ENCODE data around the gene CDHR1. TPM values are rescaled to one million over a fixed set of nuclear protein-coding genes. Genes with fewer than 3 reads are reported as not detected.
"Not testable (repeated sequence)": the region's sequence is repeated elsewhere in the genome, so short reads cannot be mapped to it uniquely, and the experiment has no call there.

Gene CDHR1
- total RNA-seq, 1 experiment from 2014 or later = 6.6 TPM

- Histone ChIP-seq H3K4ac (ENCODE audit: low read depth, low read length) (no peak overlapping the region), H3K56ac (ENCODE audit: insufficient read length, low read depth, low read length) (no peak overlapping the region), H3K18ac (ENCODE audit: insufficient read length, low read depth, low read length) (no peak overlapping the region), H2BK120ac (ENCODE audit: low read depth, low read length, poor library complexity, severe bottlenecking) (no peak overlapping the region), H3K4me1 (ENCODE audit: insufficient read depth, low read length) (peaks cover 3% of the 10 kb centered on the region; the same call in 1 of the 2 replicates), H2BK20ac (ENCODE audit: low read depth, low read length, poor library complexity, severe bottlenecking) (no peak overlapping the region), H4K91ac (ENCODE audit: insufficient read length, low read depth, low read length) (no peak overlapping the region), H2BK12ac (ENCODE audit: insufficient read length, low read depth, low read length) (no peak overlapping the region), H4K5ac (ENCODE audit: insufficient read length, low read depth, low read length) (no peak overlapping the region), H3K23ac (ENCODE audit: insufficient read length, low read depth, low read length) (no peak overlapping the region), H3K23me2 (ENCODE audit: insufficient read length, low read depth, low read length, poor library complexity, severe bottlenecking) (no peaks in the 10 kb centered on the region), H3K79me1 (ENCODE audit: insufficient read depth, low read depth, low read length, poor library complexity, severe bottlenecking) (no peaks in the 10 kb centered on the region), H3K14ac (ENCODE audit: insufficient read depth, low read length) (no peak overlapping the region; the same call in 1 of the 2 replicates), H2BK5ac (ENCODE audit: insufficient read length, low read length) (no peak overlapping the region), H2AFZ (ENCODE audit: low read length) (no peak overlapping the region), H3K4me2 (ENCODE audit: insufficient read depth, insufficient read length, low read length) (no peak overlapping the region), H2AK5ac (ENCODE audit: insufficient read length, low read length) (no peak overlapping the region), H3K9ac (ENCODE audit: extremely low read depth, insufficient read length, low read length) (no peak overlapping the region), H3K27ac (ENCODE audit: insufficient read length, low read depth, low read length) (no peak overlapping the region), H3K27me3 (ENCODE audit: insufficient read depth, low read length) (no peaks in the 10 kb centered on the region; the same call in 1 of the 2 replicates), H4K8ac (replicated peaks; ENCODE audit: insufficient read length, low read depth, low read length) (no peak overlapping the region), H2BK15ac (ENCODE audit: low read depth, low read length) (no peak overlapping the region), H3K9me3 (ENCODE audit: control insufficient read depth, low read depth, low read length) (no peaks in the 10 kb centered on the region), H3K79me2 (ENCODE audit: insufficient read depth, low read length) (no peaks in the 10 kb centered on the region), H3T11ph (ENCODE audit: low read length) (no peak overlapping the region), H4K20me1 (ENCODE audit: control insufficient read depth, insufficient read depth, insufficient read length) (no peaks in the 10 kb centered on the region)
- no peak for TF ChIP-seq CTCF (conservative IDR thresholded peaks at IDR 0.05)
- no CpG with 5 or more reads among the region's 12 CpGs for WGBS (ENCODE audit: extremely low coverage, insufficient read length, low lambda C conversion rate)
- Mint-ChIP-seq H3K27me3 (ENCODE audit: low read depth) (no peaks in the 10 kb centered on the region; the same call in 1 of the 2 replicates), H3K9me3 (peaks cover 7 to 10% of the 10 kb centered on the region in 2 experiments; a peak in 4 of 5 replicates), H3K27ac (no peak overlapping the region), H3K4me3 (no peak overlapping the region), H3K4me1 (no peaks in the 10 kb centered on the region), H3K36me3 (ENCODE audit: insufficient read depth in 1 of 3, low read depth in 3 of 3) (peaks cover 0 to 8% (median 3%) of the 10 kb centered on the region in 3 experiments; a peak in 4 of 7 replicates)
- no peak for DNase-seq
Measured at GRCh38 chr10:84179059-84179710, 15.2 kb upstream of the CDHR1 start.

- H3K56ac ChIP-seq (ENCODE audit: insufficient read length, low read depth, low read length); H2AK5ac ChIP-seq (ENCODE audit: insufficient read length, low read length); H3K79me1 ChIP-seq (ENCODE audit: insufficient read depth, low read depth, low read length, poor library complexity, severe bottlenecking); DNase-seq; H3K23ac ChIP-seq (ENCODE audit: insufficient read length, low read depth, low read length); H2BK12ac ChIP-seq (ENCODE audit: insufficient read length, low read depth, low read length); H3K4me1 ChIP-seq (ENCODE audit: insufficient read depth, low read length); H2BK15ac ChIP-seq (ENCODE audit: low read depth, low read length); H2AFZ ChIP-seq (ENCODE audit: low read length); H3K79me2 ChIP-seq (ENCODE audit: insufficient read depth, low read length); H3K4me3 Mint-ChIP-seq; H2BK5ac ChIP-seq (ENCODE audit: insufficient read length, low read length); H3K4me1 Mint-ChIP-seq; H3K23me2 ChIP-seq (ENCODE audit: insufficient read length, low read depth, low read length, poor library complexity, severe bottlenecking); H3K27me3 ChIP-seq (ENCODE audit: insufficient read depth, low read length); H3K4me2 ChIP-seq (ENCODE audit: insufficient read depth, insufficient read length, low read length); H3K9me3 Mint-ChIP-seq; H3K27me3 Mint-ChIP-seq (ENCODE audit: low read depth); H3K4ac ChIP-seq (ENCODE audit: low read depth, low read length); H3T11ph ChIP-seq (ENCODE audit: low read length); H3K9ac ChIP-seq (ENCODE audit: extremely low read depth, insufficient read length, low read length); H4K5ac ChIP-seq (ENCODE audit: insufficient read length, low read depth, low read length); H4K8ac ChIP-seq (replicated peaks; ENCODE audit: insufficient read length, low read depth, low read length); H2BK120ac ChIP-seq (ENCODE audit: low read depth, low read length, poor library complexity, severe bottlenecking); H2BK20ac ChIP-seq (ENCODE audit: low read depth, low read length, poor library complexity, severe bottlenecking); H3K18ac ChIP-seq (ENCODE audit: insufficient read length, low read depth, low read length); H4K20me1 ChIP-seq (ENCODE audit: control insufficient read depth, insufficient read depth, insufficient read length); H3K14ac ChIP-seq (ENCODE audit: insufficient read depth, low read length); H4K91ac ChIP-seq (ENCODE audit: insufficient read length, low read depth, low read length); H3K27ac ChIP-seq (ENCODE audit: insufficient read length, low read depth, low read length); H3K9me3 ChIP-seq (ENCODE audit: control insufficient read depth, low read depth, low read length); H3K36me3 Mint-ChIP-seq (ENCODE audit: insufficient read depth in 1 of 3, low read depth in 3 of 3); H3K27ac Mint-ChIP-seq: not testable (repeated sequence)
- WGBS (ENCODE audit: extremely low coverage, insufficient read length, low lambda C conversion rate) = no CpG with 5 or more reads among the region's 22 CpGs
Measured at GRCh38 chr10:84180386-84180785, 14.0 kb upstream of the CDHR1 start.

Measured in H9 (cell line).